Measurements from ENCODE around the gene ADIRF.

ADIRF gene

DNA sequence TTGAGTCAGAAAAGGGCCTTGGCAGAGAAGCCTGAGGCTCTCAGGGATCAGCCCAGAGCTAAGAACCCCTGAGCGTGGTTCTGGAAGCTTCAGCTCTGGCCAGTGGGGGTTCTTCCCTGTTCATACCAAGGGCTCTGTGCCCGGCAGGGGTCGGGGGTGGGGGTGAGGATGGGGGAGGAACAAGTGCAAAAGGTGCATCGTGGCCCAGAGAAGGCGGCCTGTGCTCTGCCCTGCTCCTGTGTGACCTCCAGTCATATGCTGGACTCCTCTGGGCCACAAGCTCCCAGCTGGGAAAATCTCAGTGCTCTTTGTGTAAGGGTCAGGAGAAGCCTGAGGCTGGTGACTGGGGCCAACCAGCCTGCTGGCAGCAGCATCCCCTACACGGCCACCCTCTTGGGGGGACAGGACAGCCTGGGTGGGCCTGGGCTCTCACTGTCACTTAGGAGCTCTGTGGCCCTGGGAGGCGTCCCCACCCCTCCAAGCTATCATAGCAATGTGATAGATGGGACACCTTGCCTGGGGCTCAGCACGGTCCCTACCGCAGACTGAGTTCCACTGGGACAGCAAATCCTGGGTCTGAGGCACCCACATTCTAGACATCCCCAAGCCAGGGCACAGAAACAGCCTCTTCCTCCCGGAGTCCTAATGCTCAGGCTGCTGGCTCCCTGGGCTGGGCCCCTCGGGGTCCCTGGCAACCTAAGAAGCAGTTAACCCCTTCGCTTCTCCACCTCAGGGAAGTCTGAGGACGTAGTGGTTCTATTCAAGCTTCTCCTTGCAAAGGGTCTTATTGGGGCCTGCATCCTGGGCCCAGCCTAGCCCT is 13.4 kb upstream of the ADIRF start:
- Histone ChIP-seq H3K4me1 (ENCODE audit: low read depth, poor library complexity, severe bottlenecking) (no peaks in the 10 kb centered on the region), H3K27ac (no peak overlapping the region), H3K9ac (no peak overlapping the region), H4K20me1 (ENCODE audit: insufficient read depth) (no peaks in the 10 kb centered on the region), H3K4me2 (no peak overlapping the region), H3K4me3 (IDR thresholded peaks at IDR 0.05; ENCODE audit: insufficient read depth, low read depth, low read length) (no peak overlapping the region), H3K27me3 (ENCODE audit: insufficient read depth, low read depth) (no peaks in the 10 kb centered on the region), H3K36me3 (ENCODE audit: insufficient read depth) (no peaks in the 10 kb centered on the region), H2AFZ (ENCODE audit: low read depth) (no peak overlapping the region), H3K79me2 (ENCODE audit: insufficient read depth, low read depth) (no peaks in the 10 kb centered on the region)
- TF ChIP-seq, protein P1, sequence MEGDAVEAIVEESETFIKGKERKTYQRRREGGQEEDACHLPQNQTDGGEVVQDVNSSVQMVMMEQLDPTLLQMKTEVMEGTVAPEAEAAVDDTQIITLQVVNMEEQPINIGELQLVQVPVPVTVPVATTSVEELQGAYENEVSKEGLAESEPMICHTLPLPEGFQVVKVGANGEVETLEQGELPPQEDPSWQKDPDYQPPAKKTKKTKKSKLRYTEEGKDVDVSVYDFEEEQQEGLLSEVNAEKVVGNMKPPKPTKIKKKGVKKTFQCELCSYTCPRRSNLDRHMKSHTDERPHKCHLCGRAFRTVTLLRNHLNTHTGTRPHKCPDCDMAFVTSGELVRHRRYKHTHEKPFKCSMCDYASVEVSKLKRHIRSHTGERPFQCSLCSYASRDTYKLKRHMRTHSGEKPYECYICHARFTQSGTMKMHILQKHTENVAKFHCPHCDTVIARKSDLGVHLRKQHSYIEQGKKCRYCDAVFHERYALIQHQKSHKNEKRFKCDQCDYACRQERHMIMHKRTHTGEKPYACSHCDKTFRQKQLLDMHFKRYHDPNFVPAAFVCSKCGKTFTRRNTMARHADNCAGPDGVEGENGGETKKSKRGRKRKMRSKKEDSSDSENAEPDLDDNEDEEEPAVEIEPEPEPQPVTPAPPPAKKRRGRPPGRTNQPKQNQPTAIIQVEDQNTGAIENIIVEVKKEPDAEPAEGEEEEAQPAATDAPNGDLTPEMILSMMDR (conservative IDR thresholded peaks at IDR 0.05; ENCODE audit: low read depth, low read length) = no peak

DNA sequence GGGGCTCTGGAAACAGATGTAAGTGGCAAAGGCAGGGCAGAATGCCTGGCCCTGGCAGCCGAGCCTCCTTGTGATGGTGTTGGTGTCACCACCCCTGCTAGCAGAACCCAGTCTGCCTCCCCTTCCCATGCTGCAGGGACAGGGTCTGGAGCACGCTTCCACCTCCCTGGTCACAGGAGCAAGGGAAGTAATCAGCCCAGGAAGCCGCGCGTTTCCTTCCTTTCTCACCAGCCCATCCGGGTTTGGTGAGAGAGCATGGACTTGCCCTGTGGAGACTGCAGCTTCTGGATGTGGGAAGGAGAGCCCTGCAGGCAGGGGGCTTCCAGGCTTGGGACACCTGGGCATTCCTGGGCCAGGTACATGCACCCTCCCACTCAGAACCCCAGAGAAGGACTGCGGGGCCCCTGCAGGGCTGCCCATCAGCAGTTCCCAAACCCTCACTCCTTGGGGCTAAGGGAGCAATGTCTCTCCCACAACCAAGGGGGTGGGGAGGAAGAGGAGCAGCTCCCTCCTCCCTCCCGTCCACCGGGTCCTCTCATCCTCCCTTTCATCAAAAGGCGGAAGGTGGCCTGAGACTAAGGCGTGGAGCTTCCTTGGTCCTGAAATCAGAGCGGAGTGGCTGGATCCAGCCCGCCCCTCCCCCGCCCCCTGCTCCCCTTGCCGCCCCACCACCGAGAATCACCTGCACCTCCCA is 12.6 kb upstream of the ADIRF start:
- Histone ChIP-seq H4K20me1 (ENCODE audit: insufficient read depth) (no peaks in the 10 kb centered on the region), H3K79me2 (ENCODE audit: insufficient read depth, low read depth) (no peaks in the 10 kb centered on the region), H3K36me3 (ENCODE audit: insufficient read depth) (no peaks in the 10 kb centered on the region), H2AFZ (ENCODE audit: low read depth) (no peak overlapping the region), H3K27ac (no peak overlapping the region), H3K4me1 (ENCODE audit: low read depth, poor library complexity, severe bottlenecking) (peaks cover 2% of the 10 kb centered on the region), H3K27me3 (ENCODE audit: insufficient read depth, low read depth) (no peaks in the 10 kb centered on the region), H3K4me2 (no peak overlapping the region), H3K4me3 (IDR thresholded peaks at IDR 0.05; ENCODE audit: insufficient read depth, low read depth, low read length) (no peak overlapping the region), H3K9ac (no peak overlapping the region)
- TF ChIP-seq, protein P1 (conservative IDR thresholded peaks at IDR 0.05; ENCODE audit: low read depth, low read length) = no peak

DNA sequence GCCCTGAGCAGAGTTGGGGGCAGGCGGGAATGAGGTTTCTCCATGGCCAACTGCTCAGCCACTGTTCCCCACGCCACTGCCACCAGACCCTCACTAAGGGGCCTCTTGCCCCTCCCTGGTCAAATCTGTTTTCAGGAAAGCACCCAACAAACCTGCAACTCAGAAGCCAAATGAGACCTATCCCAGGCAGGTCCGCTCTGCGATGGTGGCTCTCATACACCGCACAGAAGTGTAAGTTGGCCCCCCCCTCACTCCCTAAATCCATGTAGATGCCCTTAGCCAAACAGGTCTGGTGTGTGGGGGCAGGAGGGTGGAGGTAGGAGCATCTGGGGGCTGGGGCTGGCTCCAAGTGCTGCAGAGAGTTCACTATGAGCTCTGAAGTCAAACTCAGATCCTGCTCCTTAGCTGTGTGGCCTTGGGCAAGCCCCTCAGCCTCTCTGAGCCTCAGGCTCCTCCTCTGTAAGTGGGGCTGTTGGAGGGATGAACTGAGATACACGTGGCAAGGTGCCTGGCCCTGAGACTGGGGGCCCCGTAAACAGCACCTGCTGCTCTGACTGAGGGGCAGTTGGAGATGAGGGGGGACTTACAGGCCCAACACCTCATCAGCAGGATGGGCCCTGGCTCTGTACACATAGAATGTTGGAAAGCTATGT is 12.0 kb upstream of the ADIRF start:
- Histone ChIP-seq H4K20me1 (ENCODE audit: insufficient read depth) (no peaks in the 10 kb centered on the region), H3K4me1 (ENCODE audit: low read depth, poor library complexity, severe bottlenecking) (peaks cover 7% of the 10 kb centered on the region), H3K27me3 (ENCODE audit: insufficient read depth, low read depth) (no peaks in the 10 kb centered on the region), H3K9ac (no peak overlapping the region), H3K36me3 (ENCODE audit: insufficient read depth) (no peaks in the 10 kb centered on the region), H3K4me3 (IDR thresholded peaks at IDR 0.05; ENCODE audit: insufficient read depth, low read depth, low read length) (no peak overlapping the region), H3K27ac (no peak overlapping the region), H2AFZ (ENCODE audit: low read depth) (no peak overlapping the region), H3K4me2 (no peak overlapping the region), H3K79me2 (ENCODE audit: insufficient read depth, low read depth) (no peaks in the 10 kb centered on the region)
- TF ChIP-seq, protein P1 (conservative IDR thresholded peaks at IDR 0.05; ENCODE audit: low read depth, low read length) = no peak

DNA sequence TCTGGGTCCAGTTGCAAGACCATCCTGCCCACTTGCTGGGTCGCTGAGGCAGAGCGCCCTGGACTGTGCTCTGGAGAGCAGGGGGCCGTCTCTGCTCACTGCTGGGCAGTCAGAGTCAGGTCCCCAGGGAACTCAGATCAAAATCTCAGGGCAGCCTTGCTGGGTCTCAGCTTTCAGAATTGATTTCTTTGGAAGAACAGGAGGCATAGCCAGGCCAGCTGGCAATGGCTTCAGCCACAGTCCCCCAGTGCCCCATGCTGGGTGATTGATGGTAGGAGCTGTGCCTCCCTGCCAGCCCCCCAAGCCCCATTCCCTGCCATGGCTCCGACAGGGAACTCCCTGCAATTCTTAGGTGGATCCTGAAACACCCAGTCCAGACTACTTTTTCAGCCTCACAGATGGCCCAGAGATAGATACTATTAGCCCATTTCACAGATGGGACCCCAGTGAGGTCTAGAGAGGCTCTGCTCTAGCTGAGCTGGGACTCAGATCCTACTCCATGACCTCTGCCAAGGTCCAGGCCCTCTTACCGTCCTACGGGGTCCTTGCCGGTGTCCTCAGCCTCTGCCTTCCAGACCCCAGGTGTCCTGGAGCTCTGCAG is 11.3 kb upstream of the ADIRF start:
- Histone ChIP-seq H3K4me3 (IDR thresholded peaks at IDR 0.05; ENCODE audit: insufficient read depth, low read depth, low read length) (no peak overlapping the region), H3K36me3 (ENCODE audit: insufficient read depth) (no peaks in the 10 kb centered on the region), H2AFZ (ENCODE audit: low read depth) (no peak overlapping the region), H3K4me1 (ENCODE audit: low read depth, poor library complexity, severe bottlenecking) (peaks cover 7% of the 10 kb centered on the region), H3K27me3 (ENCODE audit: insufficient read depth, low read depth) (no peaks in the 10 kb centered on the region), H4K20me1 (ENCODE audit: insufficient read depth) (no peaks in the 10 kb centered on the region), H3K9ac (no peak overlapping the region), H3K27ac (no peak overlapping the region), H3K4me2 (no peak overlapping the region), H3K79me2 (ENCODE audit: insufficient read depth, low read depth) (no peaks in the 10 kb centered on the region)
- TF ChIP-seq, protein P1 (conservative IDR thresholded peaks at IDR 0.05; ENCODE audit: low read depth, low read length) = no peak

Data from KMS-11 (cell line).